ENCODE measurements around the gene GOLGA8S. TPM values are rescaled to one million over a fixed set of nuclear protein-coding genes. Genes with fewer than 3 reads are reported as not detected.
"Not testable (repeated sequence)": the region's sequence is repeated elsewhere in the genome, so short reads cannot be mapped to it uniquely, and the experiment has no call there.

The GOLGA8S gene
- total and polyA plus RNA-seq, 10 of the 15 experiments (the other 5 are each of a cell fraction or from before 2014, with no cell fraction given): 0.01 to 0.04 (median 0.03) TPM; not detected in 7

DNA sequence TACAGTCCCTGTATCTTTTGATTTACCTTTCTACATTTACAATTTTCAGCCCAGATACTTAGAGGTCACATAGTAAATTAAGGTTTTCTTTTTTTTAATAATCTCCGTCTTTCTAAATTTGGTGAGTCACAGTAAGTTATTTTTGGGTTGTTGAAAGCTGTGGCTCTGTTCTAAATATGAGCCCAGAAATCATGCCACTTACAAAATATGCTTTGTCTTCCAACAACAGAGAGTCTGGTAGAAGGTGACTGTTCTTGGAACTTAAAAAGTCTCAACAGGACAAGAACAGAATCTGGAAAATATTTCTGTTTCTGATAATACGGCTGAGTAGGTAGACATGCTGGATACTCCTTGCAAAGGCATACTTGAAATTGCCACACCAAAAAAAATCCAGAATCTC lies 16.0 kb downstream of the GOLGA8S start:
- 47% methylated on average over 2 of the region's 2 CpGs for WGBS (ENCODE audit: insufficient coverage, insufficient replicate concordance, low lambda C conversion rate, missing lambda C conversion rate)
- SMC1A ChIA-PET (ENCODE audit: uncharacterized antibody, unreplicated experiment): no interaction called here

DNA sequence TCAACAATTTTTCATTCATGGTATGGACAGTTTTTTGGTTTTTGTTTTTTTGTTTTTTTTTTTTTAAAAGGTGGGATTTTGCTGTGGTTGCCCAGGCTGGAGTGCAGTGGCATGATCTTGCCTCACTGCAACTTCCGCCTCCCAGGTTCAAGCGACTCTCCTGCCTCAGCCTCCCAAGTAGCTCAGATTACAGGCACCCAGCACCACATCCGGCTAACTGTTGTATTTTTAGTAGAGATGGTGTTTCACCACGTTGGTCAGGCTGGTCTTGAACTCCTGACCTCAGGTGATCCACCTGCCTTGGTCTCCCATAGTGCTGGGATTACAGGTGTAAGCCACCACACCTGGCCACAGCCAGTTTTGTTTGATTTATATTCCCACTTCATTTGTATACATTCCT lies 16.6 kb downstream of the GOLGA8S start:
- SMC1A ChIA-PET (ENCODE audit: uncharacterized antibody, unreplicated experiment); H3K27me3 ChIP-seq (replicated peaks in 1 of 2; ENCODE audit: control insufficient read depth in 2 of 2, insufficient read depth in 2 of 2, low read length in 1 of 2); H3K79me2 ChIP-seq (ENCODE audit: control insufficient read depth, insufficient read depth, low read length); in situ Hi-C loops (cut with MboI); H3K4me2 ChIP-seq (ENCODE audit: control insufficient read depth, insufficient read depth); H4K20me1 ChIP-seq (ENCODE audit: control insufficient read depth, insufficient read depth); DNase-seq (ENCODE audit: low read depth, low spot score); H3K36me3 ChIP-seq (ENCODE audit: control insufficient read depth in 2 of 2, insufficient read depth in 2 of 2, low read length in 1 of 2); H3K9ac ChIP-seq (ENCODE audit: control insufficient read depth, insufficient read depth, low read length); FAIRE-seq; H3K27ac ChIP-seq (ENCODE audit: control insufficient read depth, insufficient read depth); ATAC-seq; RAD21 ChIA-PET (ENCODE audit: unreplicated experiment); CTCF ChIA-PET; BruUV-seq (replicated peaks); POLR2A ChIA-PET; intact Hi-C loops (cut with micrococcal nuclease; ENCODE audit: unreplicated experiment); H2AFZ ChIP-seq (ENCODE audit: control insufficient read depth, low read depth, low read length); H3K4me3 ChIP-seq; H3K4me1 ChIP-seq (ENCODE audit: control insufficient read depth, insufficient read depth, low read length); H3K9me3 ChIP-seq (replicated peaks; ENCODE audit: control insufficient read depth, insufficient read depth, low read length): not testable (repeated sequence)
- 33% methylated on average over 4 of the region's 4 CpGs for WGBS (ENCODE audit: insufficient coverage, insufficient replicate concordance, low lambda C conversion rate, missing lambda C conversion rate)

More for the DNA sequence above, 16.0 kb downstream of the GOLGA8S start:
- no peak overlapping the region for H3K4me3 ChIP-seq
- ChIA-PET POLR2A (no interaction called here), CTCF (no interaction called here), RAD21 (ENCODE audit: unreplicated experiment) (no interaction called here)
- FAIRE-seq (no peak), DNase-seq (ENCODE audit: low read depth, low spot score) (no peak), ATAC-seq (no peak)
- in situ Hi-C loops (cut with MboI) (no loop called here), intact Hi-C loops (cut with micrococcal nuclease; ENCODE audit: unreplicated experiment) (no loop called here)
- H2AFZ ChIP-seq (ENCODE audit: control insufficient read depth, low read depth, low read length): no peak overlapping the region
- H3K9me3 ChIP-seq (replicated peaks; ENCODE audit: control insufficient read depth, insufficient read depth, low read length): no peaks in the 10 kb centered on the region
- no peaks in the 10 kb centered on the region for H4K20me1 ChIP-seq (ENCODE audit: control insufficient read depth, insufficient read depth)
- no peaks in the 10 kb centered on the region for H3K36me3 ChIP-seq (ENCODE audit: control insufficient read depth in 2 of 2, insufficient read depth in 2 of 2, low read length in 1 of 2)
- H3K4me2 ChIP-seq (ENCODE audit: control insufficient read depth, insufficient read depth): no peak overlapping the region
- H3K4me1 ChIP-seq (ENCODE audit: control insufficient read depth, insufficient read depth, low read length): no peaks in the 10 kb centered on the region
- no peak overlapping the region for H3K9ac ChIP-seq (ENCODE audit: control insufficient read depth, insufficient read depth, low read length)
- no peak for TF ChIP-seq KDM1A (IDR thresholded peaks at IDR 0.05; ENCODE audit: borderline replicate concordance)
- no peak for TF ChIP-seq SP1 (IDR thresholded peaks at IDR 0.05; ENCODE audit: low read depth, low read length)
- TF ChIP-seq, protein P1, sequence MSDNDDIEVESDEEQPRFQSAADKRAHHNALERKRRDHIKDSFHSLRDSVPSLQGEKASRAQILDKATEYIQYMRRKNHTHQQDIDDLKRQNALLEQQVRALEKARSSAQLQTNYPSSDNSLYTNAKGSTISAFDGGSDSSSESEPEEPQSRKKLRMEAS (IDR thresholded peaks at IDR 0.05; ENCODE audit: low read depth, low read length): no peak
- no peak for TF ChIP-seq BACH1 (IDR thresholded peaks at IDR 0.05; ENCODE audit: borderline replicate concordance)
- TF ChIP-seq, protein P2, sequence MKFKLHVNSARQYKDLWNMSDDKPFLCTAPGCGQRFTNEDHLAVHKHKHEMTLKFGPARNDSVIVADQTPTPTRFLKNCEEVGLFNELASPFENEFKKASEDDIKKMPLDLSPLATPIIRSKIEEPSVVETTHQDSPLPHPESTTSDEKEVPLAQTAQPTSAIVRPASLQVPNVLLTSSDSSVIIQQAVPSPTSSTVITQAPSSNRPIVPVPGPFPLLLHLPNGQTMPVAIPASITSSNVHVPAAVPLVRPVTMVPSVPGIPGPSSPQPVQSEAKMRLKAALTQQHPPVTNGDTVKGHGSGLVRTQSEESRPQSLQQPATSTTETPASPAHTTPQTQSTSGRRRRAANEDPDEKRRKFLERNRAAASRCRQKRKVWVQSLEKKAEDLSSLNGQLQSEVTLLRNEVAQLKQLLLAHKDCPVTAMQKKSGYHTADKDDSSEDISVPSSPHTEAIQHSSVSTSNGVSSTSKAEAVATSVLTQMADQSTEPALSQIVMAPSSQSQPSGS (IDR thresholded peaks at IDR 0.05; ENCODE audit: low read length): no peak
- TF ChIP-seq ZNF24 (IDR thresholded peaks at IDR 0.05): no peak
- no peak for TF ChIP-seq NBN (IDR thresholded peaks at IDR 0.05)
- TF ChIP-seq EGR1 (IDR thresholded peaks at IDR 0.05; ENCODE audit: borderline replicate concordance in 1 of 2, low read depth in 2 of 2, low read length in 2 of 2): no peak
- TF ChIP-seq, protein P3, sequence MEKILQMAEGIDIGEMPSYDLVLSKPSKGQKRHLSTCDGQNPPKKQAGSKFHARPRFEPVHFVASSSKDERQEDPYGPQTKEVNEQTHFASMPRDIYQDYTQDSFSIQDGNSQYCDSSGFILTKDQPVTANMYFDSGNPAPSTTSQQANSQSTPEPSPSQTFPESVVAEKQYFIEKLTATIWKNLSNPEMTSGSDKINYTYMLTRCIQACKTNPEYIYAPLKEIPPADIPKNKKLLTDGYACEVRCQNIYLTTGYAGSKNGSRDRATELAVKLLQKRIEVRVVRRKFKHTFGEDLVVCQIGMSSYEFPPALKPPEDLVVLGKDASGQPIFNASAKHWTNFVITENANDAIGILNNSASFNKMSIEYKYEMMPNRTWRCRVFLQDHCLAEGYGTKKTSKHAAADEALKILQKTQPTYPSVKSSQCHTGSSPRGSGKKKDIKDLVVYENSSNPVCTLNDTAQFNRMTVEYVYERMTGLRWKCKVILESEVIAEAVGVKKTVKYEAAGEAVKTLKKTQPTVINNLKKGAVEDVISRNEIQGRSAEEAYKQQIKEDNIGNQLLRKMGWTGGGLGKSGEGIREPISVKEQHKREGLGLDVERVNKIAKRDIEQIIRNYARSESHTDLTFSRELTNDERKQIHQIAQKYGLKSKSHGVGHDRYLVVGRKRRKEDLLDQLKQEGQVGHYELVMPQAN (conservative IDR thresholded peaks at IDR 0.05): no peak
- TF ChIP-seq, protein P4, sequence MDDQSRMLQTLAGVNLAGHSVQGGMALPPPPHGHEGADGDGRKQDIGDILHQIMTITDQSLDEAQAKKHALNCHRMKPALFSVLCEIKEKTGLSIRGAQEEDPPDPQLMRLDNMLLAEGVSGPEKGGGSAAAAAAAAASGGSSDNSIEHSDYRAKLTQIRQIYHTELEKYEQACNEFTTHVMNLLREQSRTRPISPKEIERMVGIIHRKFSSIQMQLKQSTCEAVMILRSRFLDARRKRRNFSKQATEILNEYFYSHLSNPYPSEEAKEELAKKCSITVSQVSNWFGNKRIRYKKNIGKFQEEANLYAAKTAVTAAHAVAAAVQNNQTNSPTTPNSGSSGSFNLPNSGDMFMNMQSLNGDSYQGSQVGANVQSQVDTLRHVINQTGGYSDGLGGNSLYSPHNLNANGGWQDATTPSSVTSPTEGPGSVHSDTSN (IDR thresholded peaks at IDR 0.05; ENCODE audit: insufficient replicate concordance, low read depth, low read length): no peak
- TF ChIP-seq MEF2B (IDR thresholded peaks at IDR 0.05; ENCODE audit: partially characterized antibody, poor library complexity, severe bottlenecking): no peak
- H3K79me2 ChIP-seq (ENCODE audit: control insufficient read depth, insufficient read depth, low read length): no peaks in the 10 kb centered on the region
- H3K27ac ChIP-seq (ENCODE audit: control insufficient read depth, insufficient read depth): no peak overlapping the region
- H3K27me3 ChIP-seq (replicated peaks in 1 of 2; ENCODE audit: control insufficient read depth in 2 of 2, insufficient read depth in 2 of 2, low read length in 1 of 2): no peaks in the 10 kb centered on the region
- BruUV-seq (replicated peaks): no TSS peak
